K562 (cell line): ENCODE results near the gene OGN. TPM values are rescaled to one million over a fixed set of nuclear protein-coding genes. Genes with fewer than 3 reads are reported as not detected.

Experiments used
- ATAC-seq: fragments of 200-7000 bp; cut with Tn5 transposase; 3 replicates; pipeline ENCODE4 v1.9.1; 2020; ENCODE audit warnings: moderate library complexity
- BruUV-seq: library from RNA; stranded (reverse); fragments of 400-500 nt; replicated peaks from 2 replicates; lab custom pipeline; 2021; lab: Mats Ljungman, UMichigan
- CTCF ChIA-PET: fragments of 300-600 bp; formaldehyde crosslinking; extraction: SDS; loops from one replicate; lab custom pipeline; 2021; ENCODE audit warnings: low intra/inter-chr PET ratio; lab: Yijun Ruan, JAX
- POLR2A ChIA-PET: fragments of 300-600, 350-650 bp; sonication (Branson Sonifier 250); formaldehyde crosslinking; extraction: SDS; loops from one replicate; lab custom pipeline; 2021; ENCODE audit warnings: antibody characterized with exemption, inconsistent platforms; lab: Yijun Ruan, JAX
- DNase-seq, 4 experiments: peaks; one replicate each; pipeline versions ENCODE4 v3.0.0 to v3.0.0-alpha.2; 2011 to 2018; ENCODE audit warnings: low spot score in 3 of 4, mixed read lengths in 3 of 4; ENCODE audit errors: extremely low read depth in 1 of 4
- FAIRE-seq: peaks from 2 replicates; lab custom pipeline; 2011; peaks lifted over from hg19 to GRCh38; lab: Jason Lieb, UNC
- H2AFZ ChIP-seq: 2 replicates; pipeline ENCODE4 v1.6.0; 2011; ENCODE audit warnings: low read depth, low read length, control low read depth, inconsistent platforms
- H3K27ac ChIP-seq: fragments of 200-600 bp; 3 replicates; pipeline ENCODE4 v1.8.0; 2011; ENCODE audit warnings: low read depth, mild to moderate bottlenecking, control low read depth, inconsistent platforms, low read length, moderate library complexity, mixed read lengths; ENCODE audit errors: extremely low read depth
- H3K27me3 ChIP-seq, 2 experiments: fragments of 300-600 bp in 1 of 2; 2 replicates in 1 of 2; 3 replicates in 1 of 2; pipeline versions ENCODE4 v1.6.0 to v1.8.0; 2011; ENCODE audit warnings: inconsistent platforms in 2 of 2, low read length in 2 of 2, mild to moderate bottlenecking in 1 of 2, mixed read lengths in 1 of 2, moderate library complexity in 1 of 2; ENCODE audit not compliant: control insufficient read depth in 2 of 2, insufficient read depth in 2 of 2
- H3K36me3 ChIP-seq: fragments of 300-600 bp; 3 replicates; pipeline ENCODE4 v1.8.0; 2011; ENCODE audit warnings: mild to moderate bottlenecking, low read length, inconsistent platforms; ENCODE audit not compliant: control insufficient read depth, insufficient read depth
- H3K4me1 ChIP-seq, 2 experiments: fragments of 200-600 bp in 1 of 2; replicated peaks in 1 of 2; 2 replicates in 1 of 2; 3 replicates in 1 of 2; pipeline versions ENCODE4 v1.5.1 to v1.8.0; 2011; ENCODE audit warnings: inconsistent platforms in 2 of 2, low read length in 2 of 2, mild to moderate bottlenecking in 1 of 2, mixed read lengths in 1 of 2, moderate library complexity in 1 of 2; ENCODE audit not compliant: control insufficient read depth in 2 of 2, insufficient read depth in 2 of 2
- H3K4me2 ChIP-seq: 2 replicates; pipeline ENCODE4 v1.6.1; 2011; ENCODE audit warnings: low read length, control low read depth, inconsistent platforms, mixed read lengths; ENCODE audit not compliant: insufficient read depth
- H3K4me3 ChIP-seq: fragments of 200-600 bp; sonication (generic), shearing (Covaris generic); 2 replicates; pipeline ENCODE4 v1.5.1; 2016; ENCODE audit warnings: control low read depth, inconsistent platforms
- H3K79me2 ChIP-seq: fragments of 200-600 bp; 3 replicates; pipeline ENCODE4 v1.8.0; 2011; ENCODE audit warnings: low read length, inconsistent platforms; ENCODE audit not compliant: control insufficient read depth, insufficient read depth
- H3K9ac ChIP-seq, 2 experiments: 2 replicates each; pipeline versions ENCODE4 v1.6.0 to v1.6.1; 2011; ENCODE audit warnings: low read depth in 2 of 2, low read length in 2 of 2, control low read depth in 1 of 2, inconsistent platforms in 1 of 2, mild to moderate bottlenecking in 1 of 2, mixed read lengths in 1 of 2; ENCODE audit not compliant: insufficient read depth in 1 of 2
- H3K9me1 ChIP-seq: one replicate; pipeline ENCODE4 v1.6.0; 2011; ENCODE audit warnings: inconsistent platforms, mild to moderate bottlenecking, low read length, moderate library complexity; ENCODE audit not compliant: control insufficient read depth, insufficient read depth
- H3K9me3 ChIP-seq: replicated peaks from 2 replicates; pipeline ENCODE4 v1.5.1; 2011; ENCODE audit warnings: low read depth, low read length, inconsistent platforms; ENCODE audit not compliant: control insufficient read depth, insufficient read depth
- H4K20me1 ChIP-seq: replicated peaks from 2 replicates; pipeline ENCODE4 v1.6.1; 2011; ENCODE audit warnings: low read length, inconsistent platforms, mixed read lengths; ENCODE audit not compliant: control insufficient read depth, insufficient read depth
- ADNP ChIP-seq: fragments of 200-800 bp; sonication (Bioruptor generic); IDR thresholded peaks from 2 replicates; pipeline ENCODE4 v1.6.1; 2016; ENCODE audit warnings: missing genetic modification characterization, missing compliant biosample characterization
- CTCF ChIP-seq, 3 experiments: IDR thresholded peaks in 2 of 3; conservative IDR thresholded peaks in 1 of 3; 2 replicates each; pipeline ENCODE4 v1.5.1; 2011 to 2012; ENCODE audit warnings: low read length in 3 of 3, mild to moderate bottlenecking in 3 of 3, control low read depth in 2 of 3, improper control_type of control experiment in 1 of 3, inconsistent platforms in 1 of 3, low read depth in 1 of 3, mixed read lengths in 1 of 3, moderate library complexity in 1 of 3; ENCODE audit not compliant: insufficient read depth in 2 of 3
- MBD1 ChIP-seq: fragments of 250-450 bp; sonication (Bioruptor Pico); IDR thresholded peaks from 2 replicates; pipeline ENCODE4 v1.8.0; 2022; ENCODE audit warnings: inconsistent platforms
- WGBS: fragments of 100-300 bp; shearing (Covaris generic); methylation state at CpG from one replicate; pipeline ENCODE4 v1.1.6; 2016; ENCODE audit warnings: low coverage, mixed read lengths; ENCODE audit not compliant: insufficient coverage; ENCODE audit errors: missing lambda C conversion rate; 5-methylcytosine and 5-hydroxymethylcytosine counted together
- in situ Hi-C: fragments of 300-500 bp; cut with MboI; formaldehyde crosslinking; loops from 4 replicates; pipeline ENCODE4 v1.15.0; 2018; ENCODE audit warnings: inconsistent platforms, mixed read lengths
- intact Hi-C: fragments of 100-400 bp; cut with micrococcal nuclease; formaldehyde crosslinking; loops from 2 replicates; pipeline ENCODE4 v1.14.2; 2022
- polyA plus RNA-seq, 8 experiments: library from polyadenylated mRNA; depleted of rRNA in 4 of 8; stranded (reverse) in 5 of 8; unstranded in 3 of 8; fragments of >200 nt; fragmentation: Nextera tagmentation in 2 of 8; fragmentation: Illumina TruSeq in 1 of 8; extraction: Ambion mirVana in 2 of 8; extraction: Trizol in 1 of 8; gene quantifications; 2 replicates each; pipeline versions ENCODE4 v1.2.1 to v1.2.3, GENCODE V29; 2011 to 2014; ENCODE audit warnings: inconsistent platforms in 1 of 8, missing spikeins in 1 of 8
- total RNA-seq, 7 experiments: library from RNA; depleted of rRNA in 6 of 7; stranded (reverse); fragments of >200 nt in 6 of 7; fragmentation: Illumina TruSeq in 2 of 7; extraction: Trizol in 2 of 7; gene quantifications; 2 replicates each; pipeline versions ENCODE4 v1.2.1 to v1.2.3, GENCODE V29; 2011 to 2021; ENCODE audit warnings: low replicate concordance in 1 of 7

The OGN gene
- total and polyA plus RNA-seq, 9 of the 15 experiments (the other 6 are each of a cell fraction or from before 2014, with no cell fraction given), result 0.07 to 0.17 TPM; not detected in 7

GRCh38 chr9:92342825-92343488 lies 61.4 kb downstream of the OGN start:
- H3K36me3 ChIP-seq, result peaks cover 39% of the 10 kb centered on the region
- no peak overlapping the region for H3K4me2 ChIP-seq
- in situ Hi-C loops (no loop called here), intact Hi-C loops (loop anchor here (5.0 kb wide), 1 partner anchor 289 kb away; no protein-coding TSS in a partner anchor)
- no peaks in the 10 kb centered on the region for H3K9me1 ChIP-seq
- H3K4me1 ChIP-seq, result no peaks in the 10 kb centered on the region
- POLR2A ChIA-PET, result interaction anchor here (1.5 kb wide), 1 partner anchor 12 kb away, joined by 5 read pairs; no protein-coding TSS in a partner anchor
- no peak for DNase-seq
- no peaks in the 10 kb centered on the region; the same call in 1 of the 2 replicates for H4K20me1 ChIP-seq
- TF ChIP-seq ADNP, result 0 out of 2 replicates have a peak, but pooled peaks have one; percentile 18
- peak in 1 of 3 experiments; percentile 27; a peak in 1 of 6 replicates for TF ChIP-seq CTCF (IDR thresholded peaks at IDR 0.05 in 2 of 3, conservative IDR thresholded peaks at IDR 0.05 in 1 of 3; ENCODE audit: insufficient read depth in 2 of 3, low read depth in 1 of 3, low read length in 3 of 3)
- no peak for TF ChIP-seq MBD1 (CRISPR knock-in tag)
- CTCF ChIA-PET, result interaction anchor here (1.4 to 1.5 kb wide), 2 partner anchors 97 to 292 kb away, joined by 6 read pairs; no protein-coding TSS in a partner anchor
- H2AFZ ChIP-seq, result no peak overlapping the region
- 53% methylated on average over 1 of the region's 1 CpG for WGBS
- FAIRE-seq, result no peak
- no peak overlapping the region for H3K4me3 ChIP-seq
- no peaks in the 10 kb centered on the region for H3K79me2 ChIP-seq
- BruUV-seq, result no TSS peak
- no peak overlapping the region for H3K27ac ChIP-seq
- H3K27me3 ChIP-seq, result no peaks in the 10 kb centered on the region
- no peak for ATAC-seq
- no peak overlapping the region for H3K9ac ChIP-seq
- no peaks in the 10 kb centered on the region for H3K9me3 ChIP-seq
